Activated T-cell treated with anti-CD3 and anti-CD28 coated beads, Interleukin-2, amount 50 U/mL, for 72 hours (primary cell): Measurements from ENCODE around the gene SYT14. TPM values are rescaled to one million over a fixed set of nuclear protein-coding genes. Genes with fewer than 3 reads are reported as not detected.
A peak's percentile ranks its signal among the peaks of the same experiment; 100 is the strongest.
"Not testable (repeated sequence)": the region's sequence is repeated elsewhere in the genome, so short reads cannot be mapped to it uniquely, and the experiment has no call there.

Experiments
- ATAC-seq, 2 donors: fragments of 150-1000 bp; cut with Tn5 transposase; replicated peaks in 1 of 2; 2 replicates each; pipeline ENCODE4 v1.10.0; 2021; ENCODE audit warnings: moderate library complexity in 2 of 2, mild to moderate bottlenecking in 1 of 2
- DNase-seq, 2 donors: peaks; one replicate each; pipeline ENCODE4 v3.0.0; 2021 to 2022; ENCODE audit warnings: mixed read lengths in 1 of 2
- H3K27ac Mint-ChIP-seq: one replicate; pipeline ENCODE4 v1.8.0; 2022; ENCODE audit warnings: mild to moderate bottlenecking, moderate library complexity, mixed read lengths
- H3K27me3 Mint-ChIP-seq: one replicate; pipeline ENCODE4 v1.8.0; 2022; ENCODE audit warnings: low read depth, mixed read lengths
- H3K36me3 Mint-ChIP-seq, 2 donors: one replicate each; pipeline ENCODE4 v1.8.0; 2022; ENCODE audit warnings: mixed read lengths in 2 of 2, mild to moderate bottlenecking in 1 of 2; ENCODE audit not compliant: insufficient read depth in 2 of 2
- H3K4me1 Mint-ChIP-seq: one replicate; pipeline ENCODE4 v1.8.0; 2022; ENCODE audit warnings: low read depth, mixed read lengths
- H3K4me3 Mint-ChIP-seq, 2 donors: one replicate each; pipeline ENCODE4 v1.8.0; 2022; ENCODE audit warnings: mild to moderate bottlenecking in 2 of 2, mixed read lengths in 2 of 2, moderate library complexity in 2 of 2
- H3K9me3 Mint-ChIP-seq, 2 donors: one replicate each; pipeline ENCODE4 v1.8.0; 2022; ENCODE audit warnings: mixed read lengths in 2 of 2
- total RNA-seq, 2 donors: library from RNA; stranded (reverse); gene quantifications; one replicate each; pipeline ENCODE4 v1.2.3, GENCODE V29; 2022

The SYT14 gene
- total RNA-seq, 2 donors from 2014 or later, result not detected

DNA sequence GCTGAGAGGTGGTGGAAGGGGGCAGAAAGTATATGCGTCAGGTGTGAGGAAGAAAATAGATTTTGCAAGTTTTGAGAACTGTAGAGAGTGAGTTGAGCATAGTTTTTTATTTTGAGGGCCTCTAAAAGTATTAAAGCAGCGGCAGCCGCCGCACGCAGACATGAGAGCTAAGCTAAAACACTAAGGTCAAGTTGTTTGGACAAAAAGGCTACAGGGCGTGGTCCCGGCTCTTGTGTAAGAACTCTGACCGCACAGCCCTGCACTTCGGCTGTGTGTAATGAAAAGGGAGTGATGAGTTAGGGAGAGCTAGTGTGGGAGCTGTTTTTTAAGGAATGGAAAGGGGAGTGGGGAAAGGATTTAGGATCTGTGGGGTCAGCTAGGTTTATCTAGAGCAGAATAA lies 174.9 kb downstream of the SYT14 start:
- H3K4me3 Mint-ChIP-seq, H3K36me3 Mint-ChIP-seq, H3K9me3 Mint-ChIP-seq, DNase-seq, ATAC-seq, H3K4me1 Mint-ChIP-seq, H3K27me3 Mint-ChIP-seq, H3K27ac Mint-ChIP-seq: not testable (repeated sequence)

GRCh38 chr1:210117198-210117597 lies 179.2 kb downstream of the SYT14 start:
- Mint-ChIP-seq H3K4me3 (no peak overlapping the region), H3K4me1 (no peaks in the 10 kb centered on the region), H3K27me3 (no peaks in the 10 kb centered on the region), H3K9me3 (no peaks in the 10 kb centered on the region), H3K36me3 (no peaks in the 10 kb centered on the region), H3K27ac (no peak overlapping the region)
- DNase-seq (no peak), ATAC-seq (no peak)

DNA sequence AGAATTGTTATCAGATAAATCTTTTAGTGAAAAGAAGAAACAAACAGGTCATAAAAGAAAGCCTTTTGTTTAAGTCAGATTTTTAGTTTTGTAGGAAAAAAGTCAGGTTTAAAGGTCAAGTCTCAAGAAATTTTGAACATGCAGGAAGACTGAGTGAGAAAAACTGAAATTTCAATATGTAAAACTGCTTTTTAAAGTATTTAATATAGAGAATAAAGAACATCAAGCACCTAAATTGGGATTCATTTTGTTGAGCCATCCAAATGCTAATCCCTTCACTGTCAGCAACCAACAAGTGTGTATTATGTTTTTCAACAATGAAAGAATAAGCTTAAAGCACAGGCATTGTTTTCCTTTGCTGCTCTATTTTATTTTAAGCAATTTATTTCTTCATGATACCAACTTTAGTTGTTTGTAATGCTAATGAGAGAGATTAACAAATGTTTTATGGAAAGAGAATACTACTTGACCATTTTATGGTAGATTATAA lies 179.7 kb downstream of the SYT14 start:
- H3K4me1 Mint-ChIP-seq, result no peaks in the 10 kb centered on the region
- H3K27me3 Mint-ChIP-seq, result no peaks in the 10 kb centered on the region
- ATAC-seq, result no peak

DNA sequence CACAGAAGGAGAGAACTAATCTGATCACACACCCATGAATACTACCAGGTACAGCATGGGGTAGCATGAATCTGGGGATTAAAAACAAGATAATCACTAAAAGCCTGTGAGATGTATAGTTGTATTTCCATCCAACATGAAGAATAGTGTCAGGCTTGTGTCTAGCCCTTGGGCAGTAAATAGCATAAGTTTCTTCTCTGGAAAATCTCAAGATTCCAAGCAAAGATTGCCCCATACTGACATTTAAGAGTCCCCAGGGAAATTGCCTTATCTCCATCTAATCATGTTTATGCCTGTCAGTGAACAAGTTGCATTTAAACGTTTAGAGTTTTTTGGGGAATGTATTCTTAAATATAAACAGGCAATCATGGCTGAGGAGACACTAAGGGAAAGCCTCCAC lies 185.4 kb downstream of the SYT14 start:
- Mint-ChIP-seq H3K9me3 (no peaks in the 10 kb centered on the region), H3K36me3 (no peaks in the 10 kb centered on the region), H3K4me1 (no peaks in the 10 kb centered on the region), H3K27ac (peak overlapping the region; percentile 60), H3K4me3 (no peak overlapping the region), H3K27me3 (peaks cover 17% of the 10 kb centered on the region)
- DNase-seq (no peak), ATAC-seq (no peak)

More for the DNA sequence above, 179.7 kb downstream of the SYT14 start:
- Mint-ChIP-seq H3K9me3 (no peaks in the 10 kb centered on the region), H3K36me3 (no peaks in the 10 kb centered on the region), H3K27ac (no peak overlapping the region), H3K4me3 (no peak overlapping the region)
- DNase-seq, result no peak

GRCh38 chr1:210123924-210124589 lies 186.0 kb downstream of the SYT14 start:
- DNase-seq, result no peak
- Mint-ChIP-seq H3K4me1 (no peaks in the 10 kb centered on the region), H3K27me3 (peaks cover 17% of the 10 kb centered on the region), H3K4me3 (no peak overlapping the region), H3K36me3 (no peaks in the 10 kb centered on the region), H3K9me3 (no peaks in the 10 kb centered on the region), H3K27ac (no peak overlapping the region)
- ATAC-seq, result no peak

DNA sequence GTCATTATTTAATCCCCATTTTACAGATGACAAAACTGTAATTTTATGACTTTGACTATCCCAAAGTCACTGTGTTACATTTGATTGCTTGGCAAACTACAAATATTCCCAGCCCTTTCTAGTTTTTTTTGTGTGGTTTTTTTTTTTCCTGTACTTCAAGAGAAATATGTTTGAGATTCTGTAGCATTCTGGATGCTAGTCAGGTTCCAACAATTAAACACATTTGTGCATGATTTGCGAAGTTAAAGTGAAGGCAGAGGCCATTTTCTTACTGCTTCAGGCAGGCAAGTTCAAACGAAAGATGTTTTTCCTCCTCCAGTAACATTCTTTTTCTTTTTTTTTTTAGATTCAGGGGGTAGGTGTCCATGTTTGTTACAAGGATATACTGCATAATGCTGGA lies 186.7 kb downstream of the SYT14 start:
- H3K4me3 Mint-ChIP-seq, result no peak overlapping the region
- peaks cover 3% of the 10 kb centered on the region for H3K4me1 Mint-ChIP-seq
- ATAC-seq, result no peak

GRCh38 chr1:210125143-210125542 lies 187.1 kb downstream of the SYT14 start:
- Mint-ChIP-seq H3K4me1 (peaks cover 7% of the 10 kb centered on the region), H3K4me3 (no peak overlapping the region), H3K27ac (no peak overlapping the region), H3K36me3 (no peaks in the 10 kb centered on the region), H3K27me3 (peaks cover 17% of the 10 kb centered on the region), H3K9me3 (no peaks in the 10 kb centered on the region)
- no peak for ATAC-seq
- no peak for DNase-seq

More for the DNA sequence above, 186.7 kb downstream of the SYT14 start:
- H3K36me3 Mint-ChIP-seq, result no peaks in the 10 kb centered on the region
- H3K27me3 Mint-ChIP-seq, result peaks cover 17% of the 10 kb centered on the region
- H3K27ac Mint-ChIP-seq, result no peak overlapping the region
- H3K9me3 Mint-ChIP-seq, result no peaks in the 10 kb centered on the region
- no peak for DNase-seq

GRCh38 chr1:210129092-210129491 lies 191.1 kb downstream of the SYT14 start:
- H3K9me3 Mint-ChIP-seq, result no peaks in the 10 kb centered on the region
- H3K4me1 Mint-ChIP-seq, result peaks cover 7% of the 10 kb centered on the region
- H3K27me3 Mint-ChIP-seq, result peaks cover 9% of the 10 kb centered on the region
- DNase-seq (no peak), ATAC-seq (no peak)
- H3K4me3 Mint-ChIP-seq, result no peak overlapping the region
- no peaks in the 10 kb centered on the region for H3K36me3 Mint-ChIP-seq
- H3K27ac Mint-ChIP-seq, result no peak overlapping the region

- Mint-ChIP-seq H3K27me3 (peaks cover 4% of the 10 kb centered on the region), H3K4me3 (no peak overlapping the region), H3K9me3 (no peaks in the 10 kb centered on the region), H3K27ac (no peak overlapping the region), H3K4me1 (peaks cover 7% of the 10 kb centered on the region), H3K36me3 (no peaks in the 10 kb centered on the region)
- peak; percentile 85 to 92 for ATAC-seq
- peak in 1 of 2 donors; percentile 14 for DNase-seq
Measured at GRCh38 chr1:210129759-210130158, 191.7 kb downstream of the SYT14 start.

DNA sequence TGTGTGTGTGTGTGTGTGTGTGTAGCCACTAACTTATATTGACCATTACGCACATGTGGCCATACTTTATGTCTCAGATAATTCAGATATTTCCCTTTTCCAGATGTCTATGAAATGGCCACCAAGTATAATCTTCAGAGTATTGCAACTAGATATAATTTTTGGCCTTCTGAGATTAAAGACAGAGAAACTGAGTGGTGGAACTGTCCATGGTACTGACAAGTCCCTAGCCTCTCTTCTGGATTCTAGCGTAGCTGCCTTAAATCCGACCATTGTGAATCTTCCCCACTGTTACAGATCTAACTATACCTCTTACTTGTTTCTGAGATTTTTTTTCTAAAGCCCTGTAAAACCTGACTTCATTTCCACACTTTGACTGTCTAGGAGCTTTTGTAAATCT lies 194.6 kb downstream of the SYT14 start:
- H3K4me3 Mint-ChIP-seq, result no peak overlapping the region
- H3K27ac Mint-ChIP-seq, result no peak overlapping the region
- H3K4me1 Mint-ChIP-seq, result peaks cover 7% of the 10 kb centered on the region
- no peak for DNase-seq
- H3K27me3 Mint-ChIP-seq, result peaks cover 6% of the 10 kb centered on the region
- H3K36me3 Mint-ChIP-seq, result no peaks in the 10 kb centered on the region
- ATAC-seq, result no peak
- no peaks in the 10 kb centered on the region for H3K9me3 Mint-ChIP-seq

DNA sequence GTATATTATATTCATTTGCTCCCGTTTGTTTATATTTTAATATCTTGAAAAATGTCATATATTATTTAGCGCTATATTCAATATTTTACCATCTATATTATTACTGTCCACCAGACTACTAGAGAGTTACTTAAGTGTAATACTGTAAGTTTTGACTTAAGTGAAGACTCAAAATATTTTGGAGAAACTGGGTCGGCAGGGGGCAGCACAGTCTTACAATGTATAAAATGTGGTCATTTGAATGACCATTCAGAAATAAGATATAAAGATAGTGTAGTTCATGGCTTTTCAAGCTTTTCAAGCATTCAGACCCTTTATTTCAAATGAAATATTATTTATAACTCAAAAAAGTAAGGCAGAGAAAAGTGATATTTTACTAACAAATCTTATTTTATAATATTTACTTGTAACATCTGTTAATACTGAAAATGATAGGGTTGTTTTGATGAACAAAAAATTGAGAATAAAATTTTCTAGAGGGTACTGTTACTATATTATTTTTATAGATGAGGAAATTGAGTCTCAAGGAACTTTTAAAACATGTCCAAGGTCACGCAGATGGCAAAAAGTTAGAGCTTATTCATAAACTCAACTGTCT lies 205.5 kb downstream of the SYT14 start:
- Mint-ChIP-seq H3K27ac (no peak overlapping the region), H3K4me3 (no peak overlapping the region), H3K36me3 (peaks cover 0 to 2% of the 10 kb centered on the region in 2 donors), H3K9me3 (peaks cover 0 to 2% of the 10 kb centered on the region in 2 donors), H3K27me3 (peaks cover 31% of the 10 kb centered on the region), H3K4me1 (no peaks in the 10 kb centered on the region)
- DNase-seq (peak; percentile 61 to 63), ATAC-seq (no peak)

GRCh38 chr1:210144736-210145135 lies 206.7 kb downstream of the SYT14 start:
- Mint-ChIP-seq H3K4me1 (no peaks in the 10 kb centered on the region), H3K27me3 (peaks cover 31% of the 10 kb centered on the region), H3K27ac (no peak overlapping the region), H3K9me3 (peaks cover 0 to 2% of the 10 kb centered on the region in 2 donors), H3K4me3 (no peak overlapping the region), H3K36me3 (peaks cover 0 to 2% of the 10 kb centered on the region in 2 donors)
- DNase-seq (no peak), ATAC-seq (no peak)

GRCh38 chr1:210151052-210151672 lies 213.1 kb downstream of the SYT14 start:
- DNase-seq, result no peak
- H3K27me3 Mint-ChIP-seq, result peaks cover 7% of the 10 kb centered on the region
- no peaks in the 10 kb centered on the region for H3K36me3 Mint-ChIP-seq
- H3K4me3 Mint-ChIP-seq, result no peak overlapping the region
- H3K4me1 Mint-ChIP-seq, result no peaks in the 10 kb centered on the region
- no peak overlapping the region for H3K27ac Mint-ChIP-seq
- no peaks in the 10 kb centered on the region for H3K9me3 Mint-ChIP-seq
- no peak for ATAC-seq
